OCI-LY1 (cell line): Measurements from ENCODE around the gene DDX28.

Experiments used
- CTCF ChIP-seq: fragments of 200-600 bp; sonication (generic), shearing (Covaris generic); IDR thresholded peaks from 2 replicates; pipeline ENCODE4 v1.5.1; 2017; ENCODE audit warnings: mild to moderate bottlenecking, antibody characterized with exemption, low read length, moderate library complexity, mixed read lengths
- EZH2 ChIP-seq: fragments of 200-600 bp; sonication (generic), shearing (Covaris generic); IDR thresholded peaks from 2 replicates; pipeline ENCODE4 v1.8.0; 2017; ENCODE audit warnings: borderline replicate concordance, mixed run types, mild to moderate bottlenecking, antibody characterized with exemption, low read length, moderate library complexity, mixed read lengths

GRCh38 chr16:68005211-68005610 lies 17.8 kb downstream of the DDX28 start:
- TF ChIP-seq CTCF (no peak), EZH2 (no peak)
